ENCODE measurements around the gene DOCK2. TPM values are rescaled to one million over a fixed set of nuclear protein-coding genes. Genes with fewer than 3 reads are reported as not detected.
A peak's percentile ranks its signal among the peaks of the same experiment; 100 is the strongest.

DOCK2 gene
- polyA plus RNA-seq, 1 of the 3 experiments (the other 2 are of a cell fraction), result 3.8 TPM

DNA sequence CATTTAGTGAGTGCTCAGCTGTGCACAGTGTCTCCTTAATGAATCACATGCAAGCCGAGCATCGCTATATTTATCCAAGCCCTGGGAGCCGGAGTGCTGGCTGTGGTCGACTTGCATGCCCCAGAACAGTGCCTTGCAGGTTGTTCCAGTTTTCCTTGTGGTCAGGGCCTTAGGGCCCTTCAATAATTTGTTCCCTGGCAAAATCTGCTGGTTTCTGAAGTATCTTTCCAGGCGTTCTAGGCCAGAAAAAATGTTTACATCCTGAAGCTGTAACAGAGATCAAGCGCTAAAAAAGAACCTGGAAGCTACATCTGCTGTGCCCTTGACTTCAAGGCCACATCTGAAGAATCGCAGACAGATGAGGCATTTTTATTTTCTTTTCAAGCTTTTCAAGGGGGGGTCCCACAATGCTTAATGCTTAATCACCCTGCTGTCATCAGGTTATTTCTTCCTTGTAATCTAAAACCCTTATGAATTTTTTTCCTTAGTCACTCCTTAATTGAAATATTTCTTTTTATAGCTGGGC lies 105.8 kb downstream of the DOCK2 start (continued):
- 0 out of 2 replicates have a peak, but pooled peaks have one; percentile 49 for TF ChIP-seq NFIC (IDR thresholded peaks at IDR 0.05; ENCODE audit: borderline replicate concordance)
- TF ChIP-seq FOXM1 (IDR thresholded peaks at IDR 0.05; ENCODE audit: low read depth), result peak; percentile 74; the same call in 1 of the 2 replicates
- no peak for TF ChIP-seq SIN3A (IDR thresholded peaks at IDR 0.05; ENCODE audit: borderline replicate concordance, low read depth, low read length)
- TF ChIP-seq RAD21 (IDR thresholded peaks at IDR 0.05; ENCODE audit: low read length), result no peak
- no peak for TF ChIP-seq FOXJ3 (CRISPR knock-in tag; IDR thresholded peaks at IDR 0.05)
- TF ChIP-seq FOSL2 (IDR thresholded peaks at IDR 0.05; ENCODE audit: borderline replicate concordance, low read depth), result peak; percentile 73
- TF ChIP-seq MEF2A (IDR thresholded peaks at IDR 0.05; ENCODE audit: borderline replicate concordance, low read depth), result peak; percentile 81
- TF ChIP-seq RCOR1 (IDR thresholded peaks at IDR 0.05; ENCODE audit: low read length), result no peak
- TF ChIP-seq, protein P1, sequence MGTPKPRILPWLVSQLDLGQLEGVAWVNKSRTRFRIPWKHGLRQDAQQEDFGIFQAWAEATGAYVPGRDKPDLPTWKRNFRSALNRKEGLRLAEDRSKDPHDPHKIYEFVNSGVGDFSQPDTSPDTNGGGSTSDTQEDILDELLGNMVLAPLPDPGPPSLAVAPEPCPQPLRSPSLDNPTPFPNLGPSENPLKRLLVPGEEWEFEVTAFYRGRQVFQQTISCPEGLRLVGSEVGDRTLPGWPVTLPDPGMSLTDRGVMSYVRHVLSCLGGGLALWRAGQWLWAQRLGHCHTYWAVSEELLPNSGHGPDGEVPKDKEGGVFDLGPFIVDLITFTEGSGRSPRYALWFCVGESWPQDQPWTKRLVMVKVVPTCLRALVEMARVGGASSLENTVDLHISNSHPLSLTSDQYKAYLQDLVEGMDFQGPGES (IDR thresholded peaks at IDR 0.05; ENCODE audit: low read depth, low read length), result no peak
- TF ChIP-seq, protein P2, sequence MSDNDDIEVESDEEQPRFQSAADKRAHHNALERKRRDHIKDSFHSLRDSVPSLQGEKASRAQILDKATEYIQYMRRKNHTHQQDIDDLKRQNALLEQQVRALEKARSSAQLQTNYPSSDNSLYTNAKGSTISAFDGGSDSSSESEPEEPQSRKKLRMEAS (IDR thresholded peaks at IDR 0.05; ENCODE audit: low read depth), result peak; percentile 26
- TF ChIP-seq, protein P3, sequence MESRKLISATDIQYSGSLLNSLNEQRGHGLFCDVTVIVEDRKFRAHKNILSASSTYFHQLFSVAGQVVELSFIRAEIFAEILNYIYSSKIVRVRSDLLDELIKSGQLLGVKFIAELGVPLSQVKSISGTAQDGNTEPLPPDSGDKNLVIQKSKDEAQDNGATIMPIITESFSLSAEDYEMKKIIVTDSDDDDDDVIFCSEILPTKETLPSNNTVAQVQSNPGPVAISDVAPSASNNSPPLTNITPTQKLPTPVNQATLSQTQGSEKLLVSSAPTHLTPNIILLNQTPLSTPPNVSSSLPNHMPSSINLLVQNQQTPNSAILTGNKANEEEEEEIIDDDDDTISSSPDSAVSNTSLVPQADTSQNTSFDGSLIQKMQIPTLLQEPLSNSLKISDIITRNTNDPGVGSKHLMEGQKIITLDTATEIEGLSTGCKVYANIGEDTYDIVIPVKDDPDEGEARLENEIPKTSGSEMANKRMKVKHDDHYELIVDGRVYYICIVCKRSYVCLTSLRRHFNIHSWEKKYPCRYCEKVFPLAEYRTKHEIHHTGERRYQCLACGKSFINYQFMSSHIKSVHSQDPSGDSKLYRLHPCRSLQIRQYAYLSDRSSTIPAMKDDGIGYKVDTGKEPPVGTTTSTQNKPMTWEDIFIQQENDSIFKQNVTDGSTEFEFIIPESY (IDR thresholded peaks at IDR 0.05; ENCODE audit: borderline replicate concordance, low read depth), result 0 out of 2 replicates have a peak, but pooled peaks have one; percentile 52
- no peak for TF ChIP-seq GABPA (IDR thresholded peaks at IDR 0.05; ENCODE audit: low read depth)
- peak; percentile 37; the same call in 1 of the 2 replicates for TF ChIP-seq ELF1 (IDR thresholded peaks at IDR 0.05)
- TF ChIP-seq NRF1 (IDR thresholded peaks at IDR 0.05; ENCODE audit: low read depth, low read length), result no peak
- TF ChIP-seq MXI1 (IDR thresholded peaks at IDR 0.05; ENCODE audit: low read depth, low read length), result no peak
- no peak for TF ChIP-seq EZH2phosphoT487 (IDR thresholded peaks at IDR 0.05; ENCODE audit: borderline replicate concordance, low read depth)
- no peak for TF ChIP-seq YY1 (IDR thresholded peaks at IDR 0.05; ENCODE audit: low read depth)
- TF ChIP-seq, protein P4, sequence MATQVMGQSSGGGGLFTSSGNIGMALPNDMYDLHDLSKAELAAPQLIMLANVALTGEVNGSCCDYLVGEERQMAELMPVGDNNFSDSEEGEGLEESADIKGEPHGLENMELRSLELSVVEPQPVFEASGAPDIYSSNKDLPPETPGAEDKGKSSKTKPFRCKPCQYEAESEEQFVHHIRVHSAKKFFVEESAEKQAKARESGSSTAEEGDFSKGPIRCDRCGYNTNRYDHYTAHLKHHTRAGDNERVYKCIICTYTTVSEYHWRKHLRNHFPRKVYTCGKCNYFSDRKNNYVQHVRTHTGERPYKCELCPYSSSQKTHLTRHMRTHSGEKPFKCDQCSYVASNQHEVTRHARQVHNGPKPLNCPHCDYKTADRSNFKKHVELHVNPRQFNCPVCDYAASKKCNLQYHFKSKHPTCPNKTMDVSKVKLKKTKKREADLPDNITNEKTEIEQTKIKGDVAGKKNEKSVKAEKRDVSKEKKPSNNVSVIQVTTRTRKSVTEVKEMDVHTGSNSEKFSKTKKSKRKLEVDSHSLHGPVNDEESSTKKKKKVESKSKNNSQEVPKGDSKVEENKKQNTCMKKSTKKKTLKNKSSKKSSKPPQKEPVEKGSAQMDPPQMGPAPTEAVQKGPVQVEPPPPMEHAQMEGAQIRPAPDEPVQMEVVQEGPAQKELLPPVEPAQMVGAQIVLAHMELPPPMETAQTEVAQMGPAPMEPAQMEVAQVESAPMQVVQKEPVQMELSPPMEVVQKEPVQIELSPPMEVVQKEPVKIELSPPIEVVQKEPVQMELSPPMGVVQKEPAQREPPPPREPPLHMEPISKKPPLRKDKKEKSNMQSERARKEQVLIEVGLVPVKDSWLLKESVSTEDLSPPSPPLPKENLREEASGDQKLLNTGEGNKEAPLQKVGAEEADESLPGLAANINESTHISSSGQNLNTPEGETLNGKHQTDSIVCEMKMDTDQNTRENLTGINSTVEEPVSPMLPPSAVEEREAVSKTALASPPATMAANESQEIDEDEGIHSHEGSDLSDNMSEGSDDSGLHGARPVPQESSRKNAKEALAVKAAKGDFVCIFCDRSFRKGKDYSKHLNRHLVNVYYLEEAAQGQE (IDR thresholded peaks at IDR 0.05; ENCODE audit: low read depth, low read length), result no peak
- no peak for TF ChIP-seq GATA2 (CRISPR knock-in tag; IDR thresholded peaks at IDR 0.05)
- peak; percentile 92 for TF ChIP-seq TCF12 (IDR thresholded peaks at IDR 0.05)
- peak; percentile 68; the same call in 1 of the 2 replicates for TF ChIP-seq RXRA (IDR thresholded peaks at IDR 0.05; ENCODE audit: borderline replicate concordance, low read depth)
- TF ChIP-seq, protein P5, sequence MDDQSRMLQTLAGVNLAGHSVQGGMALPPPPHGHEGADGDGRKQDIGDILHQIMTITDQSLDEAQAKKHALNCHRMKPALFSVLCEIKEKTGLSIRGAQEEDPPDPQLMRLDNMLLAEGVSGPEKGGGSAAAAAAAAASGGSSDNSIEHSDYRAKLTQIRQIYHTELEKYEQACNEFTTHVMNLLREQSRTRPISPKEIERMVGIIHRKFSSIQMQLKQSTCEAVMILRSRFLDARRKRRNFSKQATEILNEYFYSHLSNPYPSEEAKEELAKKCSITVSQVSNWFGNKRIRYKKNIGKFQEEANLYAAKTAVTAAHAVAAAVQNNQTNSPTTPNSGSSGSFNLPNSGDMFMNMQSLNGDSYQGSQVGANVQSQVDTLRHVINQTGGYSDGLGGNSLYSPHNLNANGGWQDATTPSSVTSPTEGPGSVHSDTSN (IDR thresholded peaks at IDR 0.05), result peak; percentile 88

Data from SK-N-SH (cell line).